Neural cell (in vitro differentiated cells): ENCODE results near the gene GRIA3. TPM values are rescaled to one million over a fixed set of nuclear protein-coding genes. Genes with fewer than 3 reads are reported as not detected.

Experiments
- H2AFZ ChIP-seq: fragments of 200-600, 300-800 bp; sonication (generic), shearing (Covaris generic); 2 replicates; pipeline ENCODE4 v1.6.0; 2014; ENCODE audit warnings: low read depth, mild to moderate bottlenecking, antibody characterized with exemption, low read length, moderate library complexity
- H3F3A ChIP-seq: fragments of 200-600 bp; shearing (Covaris generic); 2 replicates; pipeline ENCODE4 v1.6.1; 2016; ENCODE audit warnings: mild to moderate bottlenecking, moderate library complexity, mixed read lengths, antibody characterized with exemption, low read length; ENCODE audit not compliant: insufficient read depth, poor library complexity, severe bottlenecking
- H3K27ac ChIP-seq: fragments of 200-600, 300-800 bp; sonication (generic), shearing (Covaris generic); 2 replicates; pipeline ENCODE4 v1.5.1; 2014; ENCODE audit warnings: mild to moderate bottlenecking, low read length, moderate library complexity
- H3K27me3 ChIP-seq: fragments of 300-800, 200-600 bp; sonication (generic), shearing (Covaris generic); 2 replicates; pipeline ENCODE4 v1.6.0; 2014; ENCODE audit warnings: mild to moderate bottlenecking, low read depth, low read length, moderate library complexity; ENCODE audit not compliant: insufficient read depth
- H3K36me3 ChIP-seq: fragments of 300-800, 200-600 bp; sonication (generic), shearing (Covaris generic); 2 replicates; pipeline ENCODE4 v1.5.1; 2014; ENCODE audit warnings: mild to moderate bottlenecking, antibody characterized with exemption, low read length, moderate library complexity; ENCODE audit not compliant: insufficient read depth
- H3K4me2 ChIP-seq: fragments of 300-800, 200-600 bp; sonication (generic), shearing (Covaris generic); 2 replicates; pipeline ENCODE4 v1.6.0; 2014; ENCODE audit warnings: mild to moderate bottlenecking, low read length
- H3K4me3 ChIP-seq: fragments of 300-800, 200-600 bp; sonication (generic), shearing (Covaris generic); 2 replicates; pipeline ENCODE4 v1.5.1; 2014; ENCODE audit warnings: mild to moderate bottlenecking, low read length, moderate library complexity
- H3K79me2 ChIP-seq: fragments of 200-600 bp; shearing (Covaris generic); replicated peaks from 2 replicates; pipeline ENCODE4 v1.6.0; 2014; ENCODE audit warnings: mild to moderate bottlenecking, low read length, moderate library complexity; ENCODE audit not compliant: insufficient read depth
- H3K9ac ChIP-seq: fragments of 300-800, 200-600 bp; sonication (generic), shearing (Covaris generic); 2 replicates; pipeline ENCODE4 v1.6.1; 2016; ENCODE audit warnings: mild to moderate bottlenecking, low read length, mixed read lengths
- H3K9me2 ChIP-seq: fragments of 200-600 bp; shearing (Covaris generic); 2 replicates; pipeline ENCODE4 v1.6.1; 2016; ENCODE audit warnings: mild to moderate bottlenecking, low read length, mixed read lengths; ENCODE audit not compliant: insufficient read depth
- H3K9me3 ChIP-seq: fragments of 200-600, 300-800 bp; sonication (generic), shearing (Covaris generic); 2 replicates; pipeline ENCODE4 v1.6.1; 2016; ENCODE audit warnings: mild to moderate bottlenecking, mixed run types, low read length, moderate library complexity, mixed read lengths
- H4K20me1 ChIP-seq: fragments of 200-600 bp; shearing (Covaris generic); 2 replicates; pipeline ENCODE4 v1.6.1; 2016; ENCODE audit warnings: mild to moderate bottlenecking, mixed run types; ENCODE audit not compliant: insufficient read depth
- CTCF ChIP-seq: fragments of 450-650 bp; IDR thresholded peaks from 2 replicates; pipeline ENCODE4 v1.5.1; 2014; ENCODE audit warnings: antibody characterized with exemption, mild to moderate bottlenecking, moderate library complexity; ENCODE audit not compliant: poor library complexity, severe bottlenecking
- EP300 ChIP-seq: fragments of 450-650 bp; conservative IDR thresholded peaks from 2 replicates; pipeline ENCODE4 v1.6.1; 2014; ENCODE audit warnings: antibody characterized with exemption, mild to moderate bottlenecking, moderate library complexity; ENCODE audit not compliant: poor library complexity, severe bottlenecking
- EZH2 ChIP-seq: fragments of 200-600, 300-800 bp; shearing (Covaris generic), sonication (generic); IDR thresholded peaks from 2 replicates; pipeline ENCODE4 v1.6.1; 2014; ENCODE audit warnings: antibody characterized with exemption, low read length, borderline replicate concordance, mild to moderate bottlenecking; ENCODE audit not compliant: insufficient read depth, poor library complexity, severe bottlenecking
- MXI1 ChIP-seq: fragments of 450-650 bp; conservative IDR thresholded peaks from 2 replicates; pipeline ENCODE4 v1.6.1; 2014; ENCODE audit warnings: antibody characterized with exemption, mild to moderate bottlenecking; ENCODE audit not compliant: poor library complexity, severe bottlenecking
- POLR2AphosphoS5 ChIP-seq: IDR thresholded peaks from 2 replicates; pipeline ENCODE4 v1.6.1; 2012
- RAD21 ChIP-seq: fragments of 450-650 bp; conservative IDR thresholded peaks from 2 replicates; pipeline ENCODE4 v1.6.1; 2014; ENCODE audit warnings: antibody characterized with exemption, mild to moderate bottlenecking, moderate library complexity
- REST ChIP-seq: IDR thresholded peaks from 2 replicates; pipeline ENCODE4 v1.6.1; 2012; ENCODE audit warnings: borderline replicate concordance
- SMC3 ChIP-seq: fragments of 450-650 bp; conservative IDR thresholded peaks from 2 replicates; pipeline ENCODE4 v1.6.1; 2014; ENCODE audit warnings: antibody characterized with exemption, mild to moderate bottlenecking, moderate library complexity; ENCODE audit not compliant: poor library complexity
- TAF1 ChIP-seq: IDR thresholded peaks from 2 replicates; pipeline ENCODE4 v1.6.1; 2012; ENCODE audit warnings: low read depth
- polyA plus RNA-seq: library from polyadenylated mRNA; depleted of rRNA; stranded (reverse); fragments of >200 nt; gene quantifications from 2 replicates; pipeline ENCODE4 v1.2.3, GENCODE V29; 2014

GRIA3 gene
- polyA plus RNA-seq, 1 donor from 2014 or later, result 7.8 TPM

GRCh38 chrX:123425471-123425870 is 241.4 kb downstream of the GRIA3 start:
- H3K9me2 ChIP-seq, result no peaks in the 10 kb centered on the region
- H3K36me3 ChIP-seq, result no peaks in the 10 kb centered on the region
- no peaks in the 10 kb centered on the region for H4K20me1 ChIP-seq
- no peaks in the 10 kb centered on the region for H3K9me3 ChIP-seq
- TF ChIP-seq MXI1 (no peak), SMC3 (no peak), EP300 (no peak), POLR2AphosphoS5 (no peak), TAF1 (no peak), CTCF (no peak), REST (no peak), RAD21 (no peak), EZH2 (no peak)
- H3K27ac ChIP-seq, result no peak overlapping the region
- no peaks in the 10 kb centered on the region for H3K79me2 ChIP-seq
- no peak overlapping the region for H3K9ac ChIP-seq
- no peaks in the 10 kb centered on the region for H3K27me3 ChIP-seq
- H3K4me2 ChIP-seq, result no peak overlapping the region
- no peaks in the 10 kb centered on the region for H3F3A ChIP-seq
- H2AFZ ChIP-seq, result no peak overlapping the region
- no peak overlapping the region for H3K4me3 ChIP-seq

- H3K9me3 ChIP-seq, result no peaks in the 10 kb centered on the region
- H3K79me2 ChIP-seq, result no peaks in the 10 kb centered on the region
- H3F3A ChIP-seq, result no peaks in the 10 kb centered on the region
- no peaks in the 10 kb centered on the region for H4K20me1 ChIP-seq
- TF ChIP-seq CTCF, result no peak
- TF ChIP-seq SMC3, result no peak
- no peak for TF ChIP-seq REST
- TF ChIP-seq POLR2AphosphoS5, result no peak
- no peak for TF ChIP-seq MXI1
- TF ChIP-seq EP300, result no peak
- TF ChIP-seq TAF1, result no peak
- no peak for TF ChIP-seq EZH2
- TF ChIP-seq RAD21, result no peak
- H3K4me2 ChIP-seq, result no peak overlapping the region
- H3K27ac ChIP-seq, result no peak overlapping the region
- no peak overlapping the region for H3K4me3 ChIP-seq
- no peak overlapping the region for H3K9ac ChIP-seq
- no peaks in the 10 kb centered on the region for H3K36me3 ChIP-seq
- H3K27me3 ChIP-seq, result no peaks in the 10 kb centered on the region
- H2AFZ ChIP-seq, result no peak overlapping the region
- no peaks in the 10 kb centered on the region for H3K9me2 ChIP-seq
Measured at GRCh38 chrX:123425904-123426303, 241.8 kb downstream of the GRIA3 start.
